Testis (tissue), 3 donors: ENCODE measurements around the gene ZNF148. TPM values are rescaled to one million over a fixed set of nuclear protein-coding genes. Genes with fewer than 3 reads are reported as not detected.

Source experiments
- DNase-seq: peaks from one replicate; pipeline ENCODE4 v3.0.0-alpha.2; 2019
- H3K27ac ChIP-seq, 2 donors: fragments of 200-600 bp; sonication (generic); one replicate each; pipeline ENCODE4 v1.5.1; 2019
- H3K27me3 ChIP-seq: fragments of 200-600 bp; sonication (generic); one replicate; pipeline ENCODE4 v1.5.1; 2019
- H3K36me3 ChIP-seq: fragments of 200-600 bp; sonication (generic); one replicate; pipeline ENCODE4 v1.5.1; 2017; ENCODE audit warnings: low read depth; ENCODE audit errors: missing control alignments
- H3K4me1 ChIP-seq: fragments of 200-600 bp; sonication (generic); one replicate; pipeline ENCODE4 v1.5.1; 2019
- H3K4me3 ChIP-seq, 2 donors: fragments of 200-600 bp; sonication (generic); one replicate each; pipeline ENCODE4 v1.5.1; 2017 to 2019
- H3K9me3 ChIP-seq: fragments of 200-600 bp; sonication (generic); one replicate; pipeline ENCODE4 v1.5.1; 2017
- CTCF ChIP-seq, 3 experiments: fragments of 450-650 bp in 2 of 3; fragments of 200-600 bp in 1 of 3; sonication (generic) in 1 of 3; IDR thresholded peaks; one replicate each; pipeline ENCODE4 v1.5.1; 2016 to 2019; ENCODE audit warnings: antibody characterized with exemption in 3 of 3, mild to moderate bottlenecking in 2 of 3, moderate library complexity in 1 of 3
- POLR2A ChIP-seq: fragments of 450-650 bp; IDR thresholded peaks from one replicate; pipeline ENCODE4 v1.6.1; 2017; ENCODE audit warnings: antibody characterized with exemption, mild to moderate bottlenecking, moderate library complexity
- WGBS, 2 donors: methylation state at CpG; one replicate each; pipeline ENCODE4 v1.1.5; 2018; 5-methylcytosine and 5-hydroxymethylcytosine counted together
- intact Hi-C: fragments of 100-400 bp; cut with DNase I; formaldehyde crosslinking; loops from one replicate; pipeline ENCODE4 v1.15.1; 2023; ENCODE audit warnings: low total_unique reads
- polyA plus RNA-seq: library from polyadenylated mRNA; stranded (reverse); fragments of 350-450 nt; fragmentation: Illumina TruSeq; extraction: RNeasy Lipid Tissue Mini Kit (QIAGEN cat#74804); gene quantifications from one replicate; pipeline ENCODE4 v1.2.3, GENCODE V29; 2014; ENCODE audit warnings: low read depth, low replicate concordance; ENCODE audit not compliant: insufficient read depth
- total RNA-seq, 2 donors: library from RNA; depleted of rRNA; stranded (reverse); fragments of >200 nt; gene quantifications; one replicate each; pipeline ENCODE4 v1.2.3, GENCODE V29; 2016

ZNF148 gene
- total and polyA plus RNA-seq, 3 donors from 2014 or later, result 17.6 to 33.6 (median 29.7) TPM

GRCh38 chr3:125386811-125387210 lies 11.7 kb upstream of the ZNF148 start:
- Histone ChIP-seq H3K4me3 (no peak overlapping the region), H3K4me1 (no peaks in the 10 kb centered on the region), H3K27me3 (no peaks in the 10 kb centered on the region), H3K27ac (no peak overlapping the region), H3K9me3 (no peaks in the 10 kb centered on the region), H3K36me3 (no peaks in the 10 kb centered on the region)
- TF ChIP-seq CTCF (IDR thresholded peaks at IDR 0.05), result no peak
- no peak for TF ChIP-seq POLR2A
- intact Hi-C loops, result no loop called here
- 54 to 69% methylated on average over 4 of the region's 4 CpGs for WGBS, 2 donors
- no peak for DNase-seq

- 68 to 73% methylated on average over 5 of the region's 5 CpGs for WGBS, 2 donors
These were observed 8.6 kb upstream of the ZNF148 start for GRCh38 chr3:125383744-125384143.

GRCh38 chr3:125382298-125382697 lies 7.2 kb upstream of the ZNF148 start:
- no peaks in the 10 kb centered on the region for H3K9me3 ChIP-seq
- no peak overlapping the region for H3K4me3 ChIP-seq
- H3K27me3 ChIP-seq, result no peaks in the 10 kb centered on the region
- no peak for DNase-seq
- intact Hi-C loops, result no loop called here
- H3K27ac ChIP-seq, result no peak overlapping the region
- no peak for TF ChIP-seq CTCF (IDR thresholded peaks at IDR 0.05)
- TF ChIP-seq POLR2A, result no peak
- WGBS, 2 donors, result 84 to 85% methylated on average over 1 of the region's 1 CpG
- no peaks in the 10 kb centered on the region for H3K4me1 ChIP-seq
- no peaks in the 10 kb centered on the region for H3K36me3 ChIP-seq

More at GRCh38 chr3:125383744-125384143, 8.6 kb upstream of the ZNF148 start:
- Histone ChIP-seq H3K9me3 (no peaks in the 10 kb centered on the region), H3K4me3 (no peak overlapping the region), H3K27me3 (no peaks in the 10 kb centered on the region), H3K27ac (no peak overlapping the region), H3K4me1 (no peaks in the 10 kb centered on the region), H3K36me3 (no peaks in the 10 kb centered on the region)
- TF ChIP-seq CTCF (IDR thresholded peaks at IDR 0.05) (no peak), POLR2A (no peak)
- intact Hi-C loops, result no loop called here
- DNase-seq, result no peak

- intact Hi-C loops, result no loop called here
- Histone ChIP-seq H3K9me3 (no peaks in the 10 kb centered on the region), H3K36me3 (no peaks in the 10 kb centered on the region), H3K27ac (no peak overlapping the region), H3K4me3 (no peak overlapping the region), H3K27me3 (no peaks in the 10 kb centered on the region), H3K4me1 (no peaks in the 10 kb centered on the region)
- no peak for DNase-seq
- no peak for TF ChIP-seq POLR2A
- no peak for TF ChIP-seq CTCF (IDR thresholded peaks at IDR 0.05)
- 79 to 80% methylated on average over 5 of the region's 5 CpGs for WGBS, 2 donors
These were observed 6.6 kb upstream of the ZNF148 start for GRCh38 chr3:125381743-125382142.

GRCh38 chr3:125381314-125381713 lies 6.2 kb upstream of the ZNF148 start:
- 88 to 89% methylated on average over 2 of the region's 2 CpGs for WGBS, 2 donors

More at GRCh38 chr3:125381314-125381713, 6.2 kb upstream of the ZNF148 start:
- H3K27me3 ChIP-seq, result no peaks in the 10 kb centered on the region
- H3K9me3 ChIP-seq, result no peaks in the 10 kb centered on the region
- no peak overlapping the region for H3K27ac ChIP-seq
- no peak overlapping the region for H3K4me3 ChIP-seq
- DNase-seq, result no peak
- intact Hi-C loops, result no loop called here
- no peaks in the 10 kb centered on the region for H3K36me3 ChIP-seq
- no peaks in the 10 kb centered on the region for H3K4me1 ChIP-seq
- no peak for TF ChIP-seq POLR2A
